Fibroblast of peridontal ligament (primary cell): ENCODE results near the gene PCLO.

Source experiments
- DNase-seq: peaks from one replicate; pipeline ENCODE4 v3.0.0-alpha.2; 2010; ENCODE audit errors: extremely low read depth

Gene PCLO

DNA sequence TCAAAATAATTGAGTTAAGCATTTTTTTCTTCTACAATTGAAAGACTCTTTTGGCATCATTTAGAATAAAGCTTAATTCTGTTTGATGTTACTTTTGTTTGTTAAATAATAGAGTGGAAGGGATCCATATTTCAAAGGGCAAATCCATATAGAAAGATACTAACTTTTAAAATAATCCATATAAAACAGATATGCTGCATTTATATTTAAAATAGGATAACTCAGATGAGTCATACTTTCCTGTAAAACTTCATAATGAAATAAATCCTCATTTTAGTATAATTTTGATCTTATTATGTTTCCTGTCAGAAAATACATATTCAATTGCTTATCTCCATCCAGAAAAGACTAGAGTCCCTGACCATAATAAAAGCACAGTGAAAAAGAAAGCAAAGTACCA is 323.6 kb downstream of the PCLO start:
- no peak for DNase-seq

DNA sequence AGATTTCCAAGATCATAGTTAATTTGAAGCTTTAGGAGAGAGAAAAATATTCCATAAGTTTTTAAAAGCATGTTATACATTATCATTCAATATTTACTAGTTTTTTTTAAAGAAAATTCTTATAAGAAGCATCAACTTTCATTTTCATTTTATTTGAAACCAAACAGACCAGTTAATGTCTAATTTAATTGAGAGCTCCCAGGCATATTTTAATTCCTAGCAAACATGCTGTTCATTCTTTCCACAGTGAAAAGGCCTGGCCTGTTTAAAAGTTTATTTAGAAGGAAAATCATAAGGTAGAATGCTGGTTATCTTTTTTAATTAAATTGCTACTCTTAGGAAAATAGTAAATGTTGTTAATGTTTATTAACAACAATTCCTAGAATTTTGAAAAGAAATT is 324.4 kb downstream of the PCLO start:
- no peak for DNase-seq

GRCh38 chr7:82823073-82823472 is 339.6 kb downstream of the PCLO start:
- DNase-seq: no peak

DNA sequence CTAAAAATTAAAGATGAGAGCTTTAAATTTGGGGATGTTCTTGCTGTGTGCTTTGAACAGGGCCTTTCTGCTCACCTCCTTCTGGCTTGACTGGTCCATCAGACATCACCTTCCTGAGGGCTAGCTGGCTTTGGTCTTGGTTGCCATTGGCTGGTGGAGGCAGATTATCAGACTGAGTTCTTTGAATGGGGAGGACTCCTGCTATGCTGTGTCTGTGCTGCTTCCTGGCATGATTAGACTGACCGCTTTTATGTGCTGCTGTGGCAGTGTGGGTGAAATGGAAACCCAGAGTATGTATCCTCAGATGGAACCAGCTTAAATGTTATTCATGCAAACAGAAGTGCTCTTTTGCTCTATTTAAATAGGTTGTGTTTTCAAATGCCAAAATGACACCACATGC is 341.6 kb downstream of the PCLO start:
- no peak for DNase-seq

- no peak for DNase-seq
These were observed 344.5 kb downstream of the PCLO start for GRCh38 chr7:82818171-82818570.

DNA sequence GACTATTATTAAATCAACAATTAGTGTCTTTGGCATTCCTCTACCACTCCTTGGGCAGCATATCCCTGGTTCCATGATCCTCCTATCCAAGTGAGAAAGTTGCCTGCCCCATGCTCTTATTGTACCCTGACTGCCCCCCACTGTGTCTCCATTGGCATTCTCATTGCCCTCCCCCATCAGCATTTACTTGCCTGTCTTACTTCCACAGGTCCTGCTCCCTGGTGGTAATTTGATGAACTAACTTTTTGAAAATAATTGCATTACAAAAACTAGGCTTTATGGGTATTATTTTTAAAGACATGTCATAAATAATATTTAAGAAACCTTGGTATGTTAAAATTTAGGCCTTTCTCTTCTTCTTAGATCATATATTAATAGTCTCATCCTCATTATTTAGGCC is 346.4 kb downstream of the PCLO start:
- no peak for DNase-seq

- peak; percentile 93 for DNase-seq
These were observed 352.0 kb downstream of the PCLO start for GRCh38 chr7:82810558-82811259.

DNA sequence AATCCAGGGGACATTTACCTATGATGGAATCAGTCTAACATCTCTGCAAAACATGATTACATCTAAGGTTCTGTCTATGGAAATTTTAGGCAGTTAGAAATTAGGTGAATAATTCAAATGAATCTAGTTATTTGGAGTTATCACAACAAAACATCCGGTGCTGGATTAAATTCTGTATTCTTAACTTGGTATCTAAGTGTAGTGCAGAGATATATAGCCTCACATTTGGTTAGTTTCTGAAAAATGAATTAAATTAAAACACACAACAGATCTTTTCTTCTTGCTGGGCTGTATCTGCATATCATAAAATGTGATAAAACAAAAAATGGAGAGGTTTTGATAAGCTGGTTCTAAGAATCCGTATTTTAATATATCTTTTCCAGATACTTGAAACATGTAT is 354.1 kb downstream of the PCLO start:
- no peak for DNase-seq

GRCh38 chr7:82805527-82805960 is 357.1 kb downstream of the PCLO start:
- DNase-seq: peak; percentile 86

DNA sequence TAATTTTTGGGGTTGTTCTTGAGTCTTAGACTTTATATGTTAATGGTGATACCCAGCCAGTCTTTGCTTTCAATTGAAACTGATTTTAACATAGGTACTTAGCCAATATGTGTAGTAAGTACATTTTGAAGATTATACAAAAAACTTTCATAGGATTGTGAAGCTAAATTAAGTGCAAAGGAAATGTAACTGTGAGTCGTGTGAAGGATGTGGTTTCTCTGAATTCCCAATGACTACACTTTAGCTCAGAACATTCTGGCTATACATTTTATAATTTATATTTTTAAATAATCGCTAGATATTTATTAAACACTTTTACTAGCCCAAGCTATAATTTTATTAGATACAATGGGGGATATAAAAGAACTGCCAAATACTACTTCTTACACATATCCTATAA is 359.3 kb downstream of the PCLO start:
- peak; percentile 1 for DNase-seq

- DNase-seq: peak; percentile 59
These were observed 372.6 kb downstream of the PCLO start for GRCh38 chr7:82789883-82790609.

DNA sequence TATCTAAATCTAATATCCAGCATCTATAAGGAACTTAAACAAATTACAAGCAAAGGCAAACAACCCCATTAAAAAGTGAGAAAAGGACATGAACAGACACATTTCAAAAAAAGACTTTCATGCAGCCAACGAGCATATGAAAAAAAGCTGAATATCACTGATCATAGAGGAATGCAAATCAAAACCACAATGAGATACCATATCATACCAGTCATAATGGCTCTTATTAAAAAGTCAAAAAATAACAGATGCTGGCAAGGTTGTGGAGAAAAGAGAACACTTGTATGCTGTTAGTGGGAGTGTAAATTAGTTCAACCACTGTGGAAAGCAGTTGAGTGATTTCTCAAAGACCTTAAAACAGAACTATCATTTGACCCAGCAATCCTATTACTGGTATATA is 384.7 kb downstream of the PCLO start:
- peak; percentile 60 for DNase-seq

- no peak for DNase-seq
These were observed 399.8 kb downstream of the PCLO start for GRCh38 chr7:82762880-82763279.

GRCh38 chr7:82760831-82761230 is 401.9 kb downstream of the PCLO start:
- no peak for DNase-seq

GRCh38 chr7:82760074-82760473 is 402.6 kb downstream of the PCLO start:
- no peak for DNase-seq

DNA sequence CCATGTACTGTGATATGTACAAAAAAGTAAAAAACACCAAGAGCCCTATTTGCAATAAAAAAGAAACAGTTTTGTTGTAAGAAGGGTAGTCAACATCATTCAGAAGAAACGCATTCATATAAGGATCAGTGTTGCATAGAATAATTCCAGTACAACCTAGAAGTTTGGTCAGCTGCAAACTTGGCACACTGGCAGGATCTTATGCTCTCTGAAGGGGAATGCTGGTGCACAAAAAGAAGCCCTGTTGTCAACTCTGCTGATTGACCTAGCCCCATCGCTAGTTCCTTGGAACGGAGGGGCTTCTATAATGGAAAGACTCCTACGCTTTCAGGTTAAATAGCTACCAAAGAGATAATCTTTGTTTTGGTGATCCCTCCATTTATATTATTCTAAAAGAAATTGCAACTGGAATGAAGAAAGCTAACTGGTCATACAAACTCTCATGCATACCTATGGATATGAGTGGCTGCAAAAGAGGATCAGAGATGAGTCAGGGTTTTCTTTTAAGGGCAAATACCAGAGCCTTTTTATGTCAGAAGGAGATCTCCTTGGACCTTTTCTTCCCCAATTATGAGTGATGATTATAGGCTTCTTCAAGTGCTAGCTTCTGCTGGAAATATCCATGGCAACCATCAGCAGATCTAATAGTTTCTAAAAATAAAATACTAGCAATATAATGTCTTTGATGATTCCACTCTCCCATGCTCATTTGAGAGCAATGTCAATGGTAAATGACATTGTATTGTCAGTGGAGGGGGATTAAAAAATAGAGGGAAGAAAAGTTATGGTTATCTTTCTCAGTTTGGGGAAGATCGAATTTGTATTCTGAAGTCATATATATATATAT is 406.8 kb downstream of the PCLO start:
- DNase-seq: peak; percentile 70

DNA sequence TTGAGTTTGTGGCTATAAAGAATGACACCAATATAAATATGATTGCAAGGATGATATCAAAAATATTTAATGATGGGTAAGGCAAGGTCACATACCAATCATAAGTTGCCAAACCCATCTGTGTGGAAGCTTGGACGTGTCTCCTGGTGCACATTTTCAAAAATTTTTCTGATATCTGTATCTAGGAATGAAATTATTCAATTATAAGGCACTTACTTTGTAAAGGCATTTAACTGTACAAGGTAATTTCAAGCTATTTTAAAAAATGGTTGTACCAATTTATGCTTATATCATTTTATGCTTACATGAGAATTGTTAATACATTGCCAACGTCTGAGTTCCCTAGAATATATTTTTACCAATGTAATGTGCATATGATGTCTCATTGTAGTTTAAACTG is 412.7 kb downstream of the PCLO start:
- no peak for DNase-seq

- no peak for DNase-seq
These were observed 416.9 kb downstream of the PCLO start for GRCh38 chr7:82745820-82746219.

GRCh38 chr7:82745117-82745516 is 417.6 kb downstream of the PCLO start:
- peak; percentile 25 for DNase-seq

DNA sequence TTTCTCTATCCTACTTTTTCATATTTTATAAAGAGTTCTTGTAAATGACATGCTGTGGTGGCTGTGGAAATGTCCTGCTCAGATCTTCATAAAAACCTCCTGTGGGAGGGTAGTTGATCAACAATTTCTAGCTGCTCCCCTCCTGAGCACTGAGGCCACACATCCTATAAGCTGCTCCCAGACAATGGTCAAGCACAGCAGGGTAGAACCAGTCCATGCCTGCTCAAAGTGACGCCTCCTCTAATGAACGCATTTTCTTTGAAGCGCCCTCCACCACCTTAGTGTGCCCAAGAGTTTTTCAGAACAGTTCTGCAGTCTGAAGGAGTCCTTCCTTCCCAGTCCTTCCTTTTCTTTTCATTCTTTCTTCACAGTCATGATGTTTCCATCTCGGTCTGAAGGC is 420.5 kb downstream of the PCLO start:
- no peak for DNase-seq

DNA sequence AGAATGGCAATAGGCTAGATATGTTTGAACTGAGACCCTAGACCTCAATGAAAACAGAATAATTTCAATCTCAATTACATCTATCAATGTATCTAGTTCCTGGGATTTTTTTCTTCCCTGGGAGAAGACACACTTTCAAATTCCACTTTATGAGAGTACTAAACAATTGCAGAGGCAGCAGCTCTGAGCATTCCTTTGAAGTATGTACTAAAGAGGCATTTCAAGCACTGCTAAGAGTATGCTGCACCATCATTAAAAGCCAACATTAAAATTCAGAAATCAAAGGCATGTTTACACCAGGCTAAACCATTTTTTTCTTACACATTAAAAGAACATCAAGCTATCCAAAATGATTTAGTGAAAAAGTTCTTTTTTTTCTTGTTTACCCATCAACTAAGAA is 421.2 kb downstream of the PCLO start:
- DNase-seq: no peak

GRCh38 chr7:82740246-82740848 is 422.3 kb downstream of the PCLO start:
- DNase-seq: peak; percentile 74
